Astrocyte (in vitro differentiated cells and primary cell): ENCODE data around the gene FBN2.

Source experiments
- CTCF ChIP-seq: IDR thresholded peaks from 2 replicates; pipeline ENCODE4 v1.5.1; 2011; ENCODE audit warnings: low read depth, mild to moderate bottlenecking, inconsistent platforms, low read length, moderate library complexity; ENCODE audit not compliant: insufficient read depth
- EZH2 ChIP-seq: IDR thresholded peaks from 2 replicates; pipeline ENCODE4 v1.6.1; 2012; ENCODE audit warnings: mild to moderate bottlenecking, low read length, inconsistent platforms; ENCODE audit not compliant: insufficient read depth

DNA sequence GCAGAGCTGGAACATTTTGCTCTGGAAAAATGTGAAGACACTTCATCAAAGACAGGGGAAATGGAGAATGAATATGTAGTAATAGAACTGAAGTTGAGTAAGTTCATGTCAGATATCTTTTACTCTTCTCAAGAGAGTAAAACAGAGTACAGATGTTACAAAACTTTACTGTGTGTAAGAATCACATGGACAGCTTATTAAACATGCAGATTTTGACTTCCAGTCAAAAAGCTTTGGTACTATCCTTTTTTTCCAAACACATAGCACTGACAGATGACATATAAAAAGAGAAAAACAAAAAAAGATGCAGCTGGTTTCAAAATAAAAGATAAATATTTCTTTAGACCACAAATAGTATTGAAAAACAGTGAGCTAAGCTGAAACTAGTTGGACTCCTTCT is 115.4 kb downstream of the FBN2 start:
- no peak for TF ChIP-seq CTCF
- TF ChIP-seq EZH2 = no peak
